Fibroblast of skin of scalp (primary cell): Measurements from ENCODE around the gene GPR171.

Experiments
- DNase-seq: peaks from one replicate; pipeline ENCODE4 v3.0.0-alpha.2; 2013

GPR171 gene

DNA sequence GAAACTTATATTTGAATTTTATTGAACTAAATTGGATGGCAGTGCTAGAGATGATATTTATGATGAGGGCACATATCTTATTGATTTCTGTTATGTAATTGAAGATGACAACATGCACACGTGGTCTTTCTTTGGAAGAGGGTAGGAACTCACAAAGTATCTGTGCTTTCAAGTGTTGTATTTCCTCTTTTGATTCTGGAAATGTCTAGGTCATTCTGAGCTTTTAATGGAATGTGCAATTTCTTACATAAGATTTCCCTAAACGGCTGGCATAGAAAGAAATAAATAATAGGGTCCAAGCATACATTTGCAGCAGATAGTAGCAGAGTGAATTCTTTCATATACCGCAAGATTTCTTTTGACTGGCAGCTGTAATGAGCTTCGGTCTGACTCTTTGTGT, 10.1 kb upstream of the GPR171 start:
- DNase-seq = no peak

DNA sequence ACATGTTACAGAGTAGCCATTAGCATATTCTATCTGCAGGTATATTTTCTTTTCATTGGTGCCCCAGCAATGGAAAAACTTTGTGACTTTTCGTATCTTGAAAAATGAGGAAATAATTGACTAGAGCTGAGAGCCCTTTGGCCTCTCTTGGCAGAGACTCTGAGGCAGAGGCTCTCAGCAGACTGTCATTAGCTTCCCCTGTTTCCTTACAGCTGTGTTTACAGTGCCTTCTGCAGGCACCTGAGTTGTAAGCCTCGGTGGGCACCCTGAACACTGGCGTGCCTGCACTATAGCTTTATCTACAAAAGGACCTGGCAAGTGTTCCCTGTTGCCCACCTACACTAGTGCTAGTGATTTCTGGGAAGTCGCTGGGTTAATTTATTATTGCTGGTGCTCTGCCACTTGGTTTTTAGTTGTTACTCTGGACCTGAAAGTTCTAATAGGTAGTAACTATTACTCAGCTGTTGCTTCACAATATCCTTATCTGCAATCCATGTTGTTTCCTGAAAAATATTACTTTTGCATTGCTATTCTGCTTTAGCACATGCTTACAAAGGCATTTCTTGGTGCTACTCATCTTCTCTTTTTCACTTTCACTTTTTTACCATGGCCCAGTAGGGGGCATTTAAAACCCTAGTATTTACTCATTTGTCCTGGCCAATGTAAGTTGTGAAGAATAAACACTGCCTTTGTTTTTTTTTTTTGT, 7.8 kb upstream of the GPR171 start:
- no peak for DNase-seq

DNA sequence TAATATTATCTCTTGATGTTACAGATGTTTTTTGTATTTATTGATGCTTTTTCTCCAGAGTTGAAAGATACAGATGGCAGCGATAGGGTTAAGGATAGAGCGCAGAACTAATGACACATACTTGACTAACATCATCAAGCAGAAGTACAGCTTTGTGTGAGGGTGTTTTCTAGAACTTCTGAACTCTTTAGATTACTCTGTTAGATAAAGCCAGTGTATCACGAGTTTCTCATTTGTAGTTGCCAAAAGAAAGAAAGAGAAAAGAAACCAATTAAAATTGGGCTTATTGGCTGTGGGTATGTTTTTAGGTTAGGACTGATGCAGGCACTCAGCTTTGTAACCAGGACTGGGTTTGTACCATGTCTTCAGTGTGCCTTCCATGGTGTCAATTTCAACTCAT, 6.6 kb upstream of the GPR171 start:
- no peak for DNase-seq

DNA sequence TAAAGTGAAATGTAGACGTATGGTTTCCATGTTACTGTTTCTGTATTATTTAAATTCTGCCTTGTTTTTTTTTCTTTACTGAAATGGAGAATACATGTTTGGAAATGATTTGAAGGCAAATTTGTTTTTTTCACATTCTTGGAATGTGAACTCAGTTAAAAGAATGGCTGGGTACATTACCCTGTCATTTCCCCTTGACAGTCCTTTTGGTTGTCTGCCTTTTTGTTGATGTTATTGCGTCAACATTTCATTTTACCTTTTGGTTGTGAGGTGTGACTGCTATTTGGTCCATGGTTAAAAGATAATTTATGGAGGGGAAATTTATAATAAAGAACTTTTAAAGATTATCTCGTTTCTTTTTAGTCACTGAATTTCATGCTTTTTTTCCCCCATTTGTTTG, 3.2 kb upstream of the GPR171 start:
- no peak for DNase-seq

DNA sequence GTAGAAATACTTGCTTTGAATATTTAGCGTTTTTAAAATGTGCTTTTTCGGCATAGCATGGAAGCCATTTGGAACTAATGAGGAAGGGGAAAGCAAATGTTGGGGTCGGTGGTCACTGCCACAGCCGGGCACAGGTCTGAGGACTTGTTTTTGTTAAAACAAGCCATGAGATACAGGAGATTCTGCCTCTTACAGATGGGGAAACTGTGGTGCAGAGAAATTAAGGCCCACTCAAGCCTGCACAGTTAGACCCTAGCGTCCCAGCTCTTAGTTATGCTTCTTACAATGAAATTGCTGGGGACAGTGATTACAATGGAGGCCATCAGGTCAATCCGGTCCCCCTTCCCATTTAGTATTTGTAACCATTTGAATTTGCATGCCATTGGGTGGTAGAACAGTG, 2.5 kb upstream of the GPR171 start:
- DNase-seq = no peak

DNA sequence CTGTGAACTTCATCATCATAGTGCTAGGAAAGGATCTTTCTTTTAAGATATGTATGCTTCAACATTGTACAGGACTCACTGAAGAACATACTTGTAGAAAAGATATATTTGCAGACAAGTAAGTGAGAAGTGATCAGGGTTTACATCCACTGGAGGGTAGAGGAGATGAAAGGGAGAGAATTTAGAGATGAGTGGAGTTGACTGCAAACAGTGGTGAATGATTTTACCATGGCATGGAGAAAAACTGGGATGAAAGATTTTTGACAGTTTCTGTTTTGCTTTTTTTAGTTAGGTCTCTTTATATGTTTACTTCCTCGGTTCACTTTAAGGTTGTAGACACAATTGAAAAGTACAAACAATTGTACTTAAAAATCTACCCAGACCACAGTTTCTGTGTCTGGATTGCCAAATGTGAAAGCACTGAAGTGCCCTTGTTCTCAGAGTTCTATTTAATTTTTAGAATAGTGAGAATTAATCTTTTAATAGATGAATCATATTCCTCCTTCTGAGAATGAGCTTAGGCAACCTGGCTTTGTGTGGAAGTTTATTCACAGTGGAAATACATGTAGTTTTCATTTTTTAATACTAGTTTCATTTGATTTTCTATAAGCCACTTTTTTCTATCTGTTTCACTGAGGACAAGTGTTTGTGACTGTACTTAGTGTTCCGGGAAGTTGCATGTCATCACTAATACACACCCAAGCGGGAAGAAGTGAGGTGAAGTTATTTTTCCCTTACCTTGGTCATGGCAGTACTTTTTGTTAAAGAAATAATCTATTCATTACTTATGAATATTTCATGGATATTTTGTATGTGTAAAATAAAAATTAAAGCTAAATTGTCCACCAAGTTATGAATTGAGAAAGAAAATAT, 1.8 kb upstream of the GPR171 start:
- DNase-seq = no peak

DNA sequence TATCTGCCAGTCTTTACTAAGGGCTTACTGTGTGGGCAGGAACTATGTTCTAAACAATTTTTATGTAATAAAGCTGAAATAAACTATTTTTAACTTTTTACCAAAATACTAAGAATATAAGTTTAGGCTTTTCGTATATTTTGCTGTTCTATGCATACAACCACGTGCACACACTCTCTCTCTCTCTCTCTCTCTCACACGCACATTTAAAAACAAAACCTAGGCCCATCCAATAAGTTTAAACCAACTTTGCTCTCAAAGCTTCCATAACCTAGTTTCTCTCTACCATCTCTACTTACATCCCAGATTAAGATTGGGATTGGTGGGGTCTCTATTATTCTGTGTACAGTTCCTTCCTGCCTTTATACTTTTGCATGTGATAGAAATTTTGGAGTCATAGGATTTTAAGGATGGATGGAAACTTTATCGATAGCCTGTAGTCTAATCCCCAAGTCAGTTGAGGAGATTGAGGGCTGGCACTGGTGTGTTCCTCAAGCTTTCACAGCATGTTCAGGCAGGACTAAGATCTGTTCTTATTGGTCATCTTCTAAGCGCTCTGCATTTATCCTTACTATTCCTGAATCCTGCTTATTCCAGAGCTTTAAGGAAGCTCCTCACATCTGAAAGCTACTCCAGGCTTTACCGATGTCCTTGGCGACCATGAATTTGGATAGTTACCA, 1.8 kb downstream of the GPR171 start:
- no peak for DNase-seq

DNA sequence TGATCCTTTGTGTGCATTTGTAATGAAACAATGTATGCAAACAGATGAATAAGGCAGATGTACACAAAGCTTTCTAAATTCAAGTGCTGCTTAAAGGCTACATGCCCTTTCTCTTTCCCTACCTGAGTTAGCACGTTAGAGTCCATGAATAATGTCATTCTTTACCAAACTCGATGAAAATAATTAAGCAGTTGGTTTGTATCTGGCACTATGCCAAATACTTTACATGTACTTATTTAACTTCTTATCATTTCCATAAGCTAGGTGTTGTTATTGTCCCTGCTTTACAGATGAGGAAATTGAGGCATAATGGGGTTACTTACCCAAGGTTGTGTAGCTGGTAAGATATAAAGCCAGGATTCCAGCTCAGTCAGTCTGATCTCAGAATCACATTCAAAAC, 2.4 kb downstream of the GPR171 start:
- no peak for DNase-seq

DNA sequence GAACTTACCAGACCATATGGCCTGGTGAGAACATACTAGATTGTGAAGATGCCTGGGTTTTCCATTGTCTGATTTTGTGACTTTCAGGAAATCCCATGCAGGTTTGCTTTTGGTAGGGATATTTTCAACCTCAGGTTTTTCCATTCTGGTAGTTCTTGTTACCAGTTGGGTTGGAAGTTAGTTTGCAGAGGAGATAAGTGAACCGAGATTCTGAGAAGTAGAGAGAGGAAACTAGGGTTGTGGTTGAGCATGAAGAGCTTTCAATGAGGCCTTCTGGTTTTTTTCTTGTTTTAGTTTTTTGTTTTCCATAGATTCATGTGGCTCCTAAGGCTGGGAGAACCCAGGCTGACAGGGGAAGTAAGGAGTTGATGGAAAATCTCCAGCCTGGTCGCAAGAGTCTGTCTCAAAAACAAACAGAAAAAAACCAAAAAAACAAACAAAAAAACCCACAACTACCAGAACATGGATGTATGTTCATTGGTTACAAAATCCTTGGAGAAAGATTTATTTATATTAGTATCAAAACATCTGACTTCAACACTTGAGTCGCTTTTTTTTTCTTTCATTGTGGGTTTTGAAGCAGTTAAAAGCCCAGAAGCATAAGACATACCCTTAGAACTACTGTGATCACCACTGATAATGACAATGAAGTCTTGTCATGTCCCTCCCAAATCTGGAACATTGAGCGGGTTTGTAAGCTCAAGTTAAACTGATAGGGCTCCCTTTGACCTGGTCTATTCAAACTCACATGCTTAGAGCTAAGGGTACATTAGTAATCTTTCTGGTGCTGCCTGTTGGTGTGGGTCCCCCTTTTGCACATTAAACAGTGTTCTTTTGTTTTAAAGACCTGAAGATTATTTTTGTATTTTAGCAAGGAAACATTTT, 3.2 kb downstream of the GPR171 start:
- no peak for DNase-seq

DNA sequence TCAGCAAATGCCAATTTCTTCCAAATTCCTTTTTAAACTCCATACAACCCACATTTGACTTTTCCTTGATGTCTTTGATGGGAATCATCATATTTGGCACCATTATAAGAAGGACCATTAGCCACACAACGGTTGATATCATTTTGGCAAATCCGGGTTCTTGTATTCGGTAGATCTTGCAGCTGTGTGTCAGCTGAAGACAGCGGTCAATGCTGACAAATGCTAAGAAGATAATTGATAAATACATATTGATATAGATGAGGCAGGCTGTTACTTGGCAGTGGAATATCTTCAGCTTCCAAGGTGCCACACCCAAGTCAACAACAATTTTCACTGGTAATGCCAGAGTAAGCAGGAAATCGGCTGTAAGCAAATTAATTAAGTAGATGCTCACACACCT, 4.2 kb downstream of the GPR171 start:
- DNase-seq = no peak

DNA sequence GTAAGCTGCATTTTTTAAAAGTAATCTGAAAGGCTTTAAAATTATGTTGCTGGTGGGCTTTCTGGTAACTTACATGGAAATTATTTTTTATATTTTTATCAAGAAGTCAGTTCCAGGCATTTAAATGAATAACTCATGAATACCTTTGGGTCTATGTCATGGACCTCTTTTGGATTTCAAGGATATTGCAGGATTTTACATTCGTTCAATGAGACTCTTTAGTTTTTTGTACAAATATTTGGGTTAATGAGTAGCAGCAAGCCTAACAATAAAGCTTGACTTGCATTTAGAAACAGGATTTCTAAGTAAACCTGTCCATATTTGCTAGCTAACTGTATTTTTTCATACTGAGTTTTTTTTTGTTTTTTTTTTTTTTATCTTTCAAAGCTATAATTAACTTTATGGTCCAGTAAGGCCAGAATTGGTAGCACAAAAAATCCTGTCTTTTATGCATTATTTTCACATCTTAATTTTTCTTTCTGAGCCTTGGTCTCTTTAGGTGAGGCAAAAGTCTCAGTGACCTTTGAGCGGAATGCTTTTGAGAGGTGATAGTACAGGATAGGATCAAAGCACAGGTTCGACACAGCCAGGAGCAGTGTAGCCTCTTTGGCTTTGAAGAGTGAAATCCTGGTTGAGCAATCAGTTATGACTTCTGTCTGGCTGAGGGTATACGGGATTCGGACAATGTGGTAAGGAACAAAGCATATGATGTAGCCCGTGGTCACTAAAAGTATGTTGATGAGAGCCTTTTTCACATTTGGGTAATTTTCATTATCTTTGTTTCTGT, 4.8 kb downstream of the GPR171 start:
- peak; percentile 88 for DNase-seq

DNA sequence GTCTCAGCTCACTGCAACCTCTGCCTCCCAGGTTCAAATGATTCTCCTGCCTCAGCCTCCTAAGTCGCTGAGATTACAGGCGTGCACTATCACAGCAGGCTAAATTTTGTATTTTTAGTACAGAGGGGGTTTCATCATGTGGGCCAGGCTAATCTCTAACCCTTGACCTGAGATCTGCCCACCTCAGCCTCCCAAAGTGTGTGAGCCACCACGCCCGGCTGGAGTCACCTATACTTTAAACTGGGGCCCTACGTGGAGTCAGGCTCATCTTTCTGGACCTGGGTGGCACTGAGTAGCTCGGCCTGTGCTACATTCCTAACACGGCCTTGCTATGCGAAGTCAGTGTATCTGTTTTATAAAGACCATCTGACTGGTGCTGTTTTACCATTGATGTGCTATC, 5.8 kb downstream of the GPR171 start:
- no peak for DNase-seq

DNA sequence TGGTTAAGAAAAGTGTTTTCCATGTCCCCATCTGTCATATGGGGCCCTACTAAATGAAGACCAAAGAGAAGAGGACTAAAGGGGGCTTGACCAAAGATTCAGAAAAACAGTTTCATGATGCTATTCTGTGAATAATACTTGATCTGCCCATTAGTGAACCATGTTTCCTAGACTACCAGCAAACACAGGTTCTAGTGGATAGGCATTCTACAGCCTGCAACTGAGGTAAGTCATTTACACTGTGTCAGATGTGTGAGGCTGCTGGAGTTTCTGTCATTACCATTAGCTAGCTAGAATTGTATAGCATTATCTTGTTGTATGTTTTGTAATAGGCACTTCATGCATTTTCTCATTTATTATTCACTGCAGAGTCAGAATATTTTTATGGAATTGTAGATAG, 6.6 kb downstream of the GPR171 start:
- no peak for DNase-seq

DNA sequence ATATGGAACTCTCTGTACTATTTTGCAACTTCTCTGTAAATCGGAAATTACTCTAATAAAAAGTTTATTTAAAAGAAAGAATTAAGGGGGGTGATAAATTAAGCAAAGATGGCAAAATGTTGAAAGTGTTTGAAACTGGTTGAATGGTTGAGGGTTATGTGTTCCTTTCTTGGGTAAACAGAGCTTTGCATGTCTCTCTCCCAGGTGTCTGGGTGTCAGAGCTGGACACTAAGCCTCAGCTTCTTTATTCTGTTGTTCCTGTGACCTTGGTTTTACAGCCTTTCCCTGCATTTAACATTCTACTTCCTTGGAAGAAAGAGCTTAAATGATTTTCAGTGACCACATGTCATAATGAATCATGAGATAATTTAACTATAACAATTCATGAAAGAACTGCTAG, 7.2 kb downstream of the GPR171 start:
- DNase-seq = no peak

DNA sequence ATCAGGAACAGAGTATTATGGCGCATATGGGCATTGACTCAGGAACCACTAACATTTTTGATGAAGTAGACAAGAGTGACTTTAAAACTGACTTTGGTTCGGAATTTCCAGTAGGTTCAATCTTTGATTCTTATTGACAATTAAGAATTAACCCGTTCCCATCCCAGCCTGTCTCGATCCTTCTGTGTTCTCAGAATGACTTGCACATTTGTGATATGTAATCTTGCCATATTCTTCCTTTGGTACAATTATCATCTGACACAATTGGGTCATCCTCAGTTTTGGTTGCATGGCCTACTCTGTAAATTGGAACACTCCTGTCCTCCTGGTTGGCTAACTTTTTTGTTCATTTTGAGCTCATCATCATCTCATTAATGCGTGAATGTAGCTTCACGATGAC, 10.5 kb downstream of the GPR171 start:
- DNase-seq = no peak

DNA sequence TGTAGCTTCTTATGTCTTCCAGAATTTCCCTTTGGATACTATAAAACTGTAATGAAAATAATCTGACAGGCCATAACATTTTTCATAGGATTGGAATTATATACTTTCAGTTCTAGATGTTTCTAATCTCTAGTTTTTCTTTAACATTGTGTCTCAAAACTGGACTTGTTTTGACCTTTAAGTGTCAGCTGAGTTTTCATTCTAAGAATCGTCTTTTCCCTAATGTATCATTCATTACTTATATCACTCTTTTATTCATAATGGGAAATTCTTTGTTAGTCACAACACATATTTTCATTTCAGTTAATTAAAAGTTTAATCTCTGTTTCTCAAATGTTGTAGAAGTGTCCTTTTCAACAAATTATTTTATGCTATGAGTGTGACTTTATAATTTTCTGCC, 11.9 kb downstream of the GPR171 start:
- no peak for DNase-seq

DNA sequence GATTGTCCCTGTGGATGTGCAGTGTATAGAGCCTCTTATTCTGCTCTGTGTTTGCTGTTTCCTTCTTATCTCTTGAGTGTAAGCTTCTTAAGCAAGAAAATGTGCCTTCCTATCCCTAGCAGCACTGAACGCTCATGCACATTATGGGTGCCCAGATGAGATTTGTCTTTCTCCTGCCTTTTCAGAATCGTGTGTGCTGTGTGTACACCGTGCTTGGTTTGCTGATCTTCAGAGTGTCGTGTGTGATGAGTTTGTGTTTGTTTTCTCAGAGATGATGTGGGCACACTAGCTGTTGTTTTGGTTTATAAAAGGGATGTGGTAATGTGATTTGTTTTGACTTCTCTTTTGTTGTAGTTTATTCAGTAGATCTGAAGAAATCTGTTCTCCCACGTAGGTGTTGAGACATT, 19.7 kb downstream of the GPR171 start:
- DNase-seq = no peak

DNA sequence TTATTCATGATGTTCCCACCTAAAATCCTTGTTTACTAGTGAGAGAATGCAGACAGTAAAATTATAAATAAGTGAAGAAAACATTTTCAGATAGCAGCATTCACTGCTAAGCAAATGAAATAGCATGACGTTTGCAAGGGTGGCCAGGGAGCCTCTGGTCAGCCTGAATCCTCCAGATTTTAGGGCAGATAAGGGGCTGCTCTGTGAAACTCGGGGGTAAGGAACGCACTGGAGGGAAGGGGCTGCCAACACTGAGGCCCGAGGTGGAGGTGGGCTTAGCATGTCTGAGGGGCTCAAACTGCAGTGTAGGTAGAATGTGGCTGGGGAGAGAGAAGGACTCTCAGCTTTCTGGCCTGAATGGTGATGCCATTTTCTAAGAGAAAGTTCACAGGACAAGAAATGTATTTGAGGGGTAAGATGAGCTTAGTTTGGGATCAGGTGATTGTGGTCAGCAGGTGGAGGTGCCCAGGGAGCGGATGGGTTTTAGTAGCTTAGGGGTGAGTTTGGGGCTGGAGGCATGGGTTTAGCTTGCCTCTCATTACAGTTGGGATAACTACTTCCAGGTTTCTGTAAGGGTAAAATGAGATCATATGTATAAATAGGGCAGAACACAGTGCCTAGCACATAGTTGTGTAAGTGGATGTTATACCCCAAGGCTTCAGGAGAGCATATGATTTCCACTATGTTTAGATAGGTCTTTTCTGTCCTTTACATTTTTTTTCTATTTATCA, 20.5 kb downstream of the GPR171 start:
- no peak for DNase-seq

DNA sequence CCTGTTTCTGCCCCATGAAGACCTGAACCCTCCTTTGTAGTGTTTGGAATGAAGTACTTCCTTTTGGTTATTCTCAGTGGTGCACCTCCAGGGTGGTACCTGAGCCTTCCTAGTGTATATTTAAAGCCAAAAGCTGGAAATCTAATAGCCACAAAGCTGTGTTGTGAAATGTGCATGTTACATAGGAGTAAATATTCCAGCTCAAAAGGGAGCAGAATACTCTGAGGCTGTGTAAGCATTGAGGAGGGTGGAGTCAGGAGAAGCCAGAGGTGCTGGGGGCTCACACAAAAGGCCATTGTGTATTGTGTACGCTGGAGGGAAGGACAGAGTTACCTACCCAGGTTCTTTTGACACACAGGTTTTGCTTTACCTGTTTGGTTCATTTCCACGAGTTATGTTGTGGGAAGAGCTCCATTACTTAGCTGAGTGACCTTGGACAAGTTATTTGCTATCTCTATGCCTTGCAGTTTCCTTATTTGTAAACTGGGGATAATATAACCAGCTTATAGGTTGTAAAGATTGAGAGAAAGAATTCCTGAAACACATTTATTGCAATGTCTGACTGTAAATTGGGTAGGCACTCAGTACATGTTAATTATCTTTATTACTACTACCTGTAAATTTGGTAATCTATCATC, 24.7 kb downstream of the GPR171 start:
- no peak for DNase-seq

DNA sequence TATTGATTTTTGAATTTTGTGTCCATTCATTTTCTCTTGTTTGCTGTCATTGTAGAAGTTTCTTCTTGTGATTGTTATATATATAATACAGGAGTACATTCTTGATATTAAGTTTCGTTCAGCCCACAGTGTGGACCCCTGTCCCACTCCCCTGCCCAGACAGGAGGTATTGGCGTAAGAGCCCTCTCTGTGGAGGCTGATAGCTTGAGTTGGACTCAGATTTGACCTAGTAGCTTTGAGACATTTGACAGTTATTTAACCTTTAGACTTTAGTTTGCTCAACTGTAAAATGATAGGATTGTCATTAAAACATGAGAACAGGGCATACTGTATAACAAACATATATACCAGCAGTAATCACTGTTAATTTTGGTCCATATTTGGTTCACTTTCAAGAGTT, 27.1 kb downstream of the GPR171 start:
- no peak for DNase-seq

DNA sequence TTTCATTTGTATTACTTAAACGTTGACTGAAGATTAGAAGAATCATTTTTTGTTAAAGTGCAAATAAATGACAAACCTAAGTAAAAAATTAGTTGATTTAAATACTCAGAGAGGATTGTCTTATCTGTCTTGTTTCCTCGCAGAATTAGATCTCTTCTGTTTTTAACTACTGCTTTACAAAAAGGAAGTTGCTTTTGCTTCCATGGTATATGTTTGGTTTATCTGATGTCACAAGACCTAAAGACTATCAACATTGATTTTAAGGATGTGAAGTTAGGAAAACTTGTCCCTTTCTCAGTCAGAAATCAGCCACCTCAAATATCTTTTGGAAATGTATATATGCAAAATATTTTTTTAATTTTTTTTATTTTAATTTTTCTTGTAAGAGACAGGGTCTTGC, 28.7 kb downstream of the GPR171 start:
- DNase-seq = no peak
